K562 (cell line): Measurements from ENCODE around the gene PDE4D. TPM values are rescaled to one million over a fixed set of nuclear protein-coding genes. Genes with fewer than 3 reads are reported as not detected.
"Not testable (repeated sequence)": the region's sequence is repeated elsewhere in the genome, so short reads cannot be mapped to it uniquely, and the experiment has no call there.

Experiments
- ATAC-seq: fragments of 200-7000 bp; cut with Tn5 transposase; 3 replicates; pipeline ENCODE4 v1.9.1; 2020; ENCODE audit warnings: moderate library complexity
- BruUV-seq: library from RNA; stranded (reverse); fragments of 400-500 nt; replicated peaks from 2 replicates; lab custom pipeline; 2021; lab: Mats Ljungman, UMichigan
- CTCF ChIA-PET: fragments of 300-600 bp; formaldehyde crosslinking; extraction: SDS; loops from one replicate; lab custom pipeline; 2021; ENCODE audit warnings: low intra/inter-chr PET ratio; lab: Yijun Ruan, JAX
- POLR2A ChIA-PET: fragments of 300-600, 350-650 bp; sonication (Branson Sonifier 250); formaldehyde crosslinking; extraction: SDS; loops from one replicate; lab custom pipeline; 2021; ENCODE audit warnings: antibody characterized with exemption, inconsistent platforms; lab: Yijun Ruan, JAX
- DNase-seq, 4 experiments: peaks; one replicate each; pipeline versions ENCODE4 v3.0.0 to v3.0.0-alpha.2; 2011 to 2018; ENCODE audit warnings: low spot score in 3 of 4, mixed read lengths in 3 of 4; ENCODE audit errors: extremely low read depth in 1 of 4
- FAIRE-seq: peaks from 2 replicates; lab custom pipeline; 2011; peaks lifted over from hg19 to GRCh38; lab: Jason Lieb, UNC
- H2AFZ ChIP-seq: 2 replicates; pipeline ENCODE4 v1.6.0; 2011; ENCODE audit warnings: low read depth, low read length, control low read depth, inconsistent platforms
- H3K27ac ChIP-seq: fragments of 200-600 bp; 3 replicates; pipeline ENCODE4 v1.8.0; 2011; ENCODE audit warnings: low read depth, mild to moderate bottlenecking, control low read depth, inconsistent platforms, low read length, moderate library complexity, mixed read lengths; ENCODE audit errors: extremely low read depth
- H3K27me3 ChIP-seq, 2 experiments: fragments of 300-600 bp in 1 of 2; 2 replicates in 1 of 2; 3 replicates in 1 of 2; pipeline versions ENCODE4 v1.6.0 to v1.8.0; 2011; ENCODE audit warnings: inconsistent platforms in 2 of 2, low read length in 2 of 2, mild to moderate bottlenecking in 1 of 2, mixed read lengths in 1 of 2, moderate library complexity in 1 of 2; ENCODE audit not compliant: control insufficient read depth in 2 of 2, insufficient read depth in 2 of 2
- H3K36me3 ChIP-seq: fragments of 300-600 bp; 3 replicates; pipeline ENCODE4 v1.8.0; 2011; ENCODE audit warnings: mild to moderate bottlenecking, low read length, inconsistent platforms; ENCODE audit not compliant: control insufficient read depth, insufficient read depth
- H3K4me1 ChIP-seq, 2 experiments: fragments of 200-600 bp in 1 of 2; replicated peaks in 1 of 2; 2 replicates in 1 of 2; 3 replicates in 1 of 2; pipeline versions ENCODE4 v1.5.1 to v1.8.0; 2011; ENCODE audit warnings: inconsistent platforms in 2 of 2, low read length in 2 of 2, mild to moderate bottlenecking in 1 of 2, mixed read lengths in 1 of 2, moderate library complexity in 1 of 2; ENCODE audit not compliant: control insufficient read depth in 2 of 2, insufficient read depth in 2 of 2
- H3K4me2 ChIP-seq: 2 replicates; pipeline ENCODE4 v1.6.1; 2011; ENCODE audit warnings: low read length, control low read depth, inconsistent platforms, mixed read lengths; ENCODE audit not compliant: insufficient read depth
- H3K4me3 ChIP-seq: fragments of 200-600 bp; sonication (generic), shearing (Covaris generic); 2 replicates; pipeline ENCODE4 v1.5.1; 2016; ENCODE audit warnings: control low read depth, inconsistent platforms
- H3K79me2 ChIP-seq: fragments of 200-600 bp; 3 replicates; pipeline ENCODE4 v1.8.0; 2011; ENCODE audit warnings: low read length, inconsistent platforms; ENCODE audit not compliant: control insufficient read depth, insufficient read depth
- H3K9ac ChIP-seq, 2 experiments: 2 replicates each; pipeline versions ENCODE4 v1.6.0 to v1.6.1; 2011; ENCODE audit warnings: low read depth in 2 of 2, low read length in 2 of 2, control low read depth in 1 of 2, inconsistent platforms in 1 of 2, mild to moderate bottlenecking in 1 of 2, mixed read lengths in 1 of 2; ENCODE audit not compliant: insufficient read depth in 1 of 2
- H3K9me1 ChIP-seq: one replicate; pipeline ENCODE4 v1.6.0; 2011; ENCODE audit warnings: inconsistent platforms, mild to moderate bottlenecking, low read length, moderate library complexity; ENCODE audit not compliant: control insufficient read depth, insufficient read depth
- H3K9me3 ChIP-seq: replicated peaks from 2 replicates; pipeline ENCODE4 v1.5.1; 2011; ENCODE audit warnings: low read depth, low read length, inconsistent platforms; ENCODE audit not compliant: control insufficient read depth, insufficient read depth
- H4K20me1 ChIP-seq: replicated peaks from 2 replicates; pipeline ENCODE4 v1.6.1; 2011; ENCODE audit warnings: low read length, inconsistent platforms, mixed read lengths; ENCODE audit not compliant: control insufficient read depth, insufficient read depth
- DMBX1 ChIP-seq: fragments of 250-450 bp; sonication (Bioruptor Pico); IDR thresholded peaks from 2 replicates; pipeline ENCODE4 v1.8.0; 2022; ENCODE audit warnings: inconsistent platforms, mild to moderate bottlenecking, moderate library complexity, borderline replicate concordance
- POLR2B ChIP-seq: fragments of 450-650 bp; IDR thresholded peaks from 2 replicates; pipeline ENCODE4 v1.6.1; 2018; ENCODE audit warnings: low read depth; ENCODE audit not compliant: partially characterized antibody
- POLR3G ChIP-seq: IDR thresholded peaks from 2 replicates; pipeline ENCODE4 v1.6.1; 2011; ENCODE audit not compliant: insufficient read length, insufficient replicate concordance; ENCODE audit errors: extremely low read depth
- TAF7 ChIP-seq: fragments of 450-650 bp; IDR thresholded peaks from 2 replicates; pipeline ENCODE4 v1.6.1; 2016; ENCODE audit warnings: missing genetic modification characterization, missing compliant biosample characterization
- TBL1XR1 ChIP-seq, 2 experiments: IDR thresholded peaks; 2 replicates each; pipeline ENCODE4 v1.6.1; 2012; ENCODE audit warnings: improper control_type of control experiment in 2 of 2, low read length in 2 of 2, mild to moderate bottlenecking in 1 of 2
- WGBS: fragments of 100-300 bp; shearing (Covaris generic); methylation state at CpG from one replicate; pipeline ENCODE4 v1.1.6; 2016; ENCODE audit warnings: low coverage, mixed read lengths; ENCODE audit not compliant: insufficient coverage; ENCODE audit errors: missing lambda C conversion rate; 5-methylcytosine and 5-hydroxymethylcytosine counted together
- in situ Hi-C: fragments of 300-500 bp; cut with MboI; formaldehyde crosslinking; loops from 4 replicates; pipeline ENCODE4 v1.15.0; 2018; ENCODE audit warnings: inconsistent platforms, mixed read lengths
- intact Hi-C: fragments of 100-400 bp; cut with micrococcal nuclease; formaldehyde crosslinking; loops from 2 replicates; pipeline ENCODE4 v1.14.2; 2022
- polyA plus RNA-seq, 8 experiments: library from polyadenylated mRNA; depleted of rRNA in 4 of 8; stranded (reverse) in 5 of 8; unstranded in 3 of 8; fragments of >200 nt; fragmentation: Nextera tagmentation in 2 of 8; fragmentation: Illumina TruSeq in 1 of 8; extraction: Ambion mirVana in 2 of 8; extraction: Trizol in 1 of 8; gene quantifications; 2 replicates each; pipeline versions ENCODE4 v1.2.1 to v1.2.3, GENCODE V29; 2011 to 2014; ENCODE audit warnings: inconsistent platforms in 1 of 8, missing spikeins in 1 of 8
- total RNA-seq, 7 experiments: library from RNA; depleted of rRNA in 6 of 7; stranded (reverse); fragments of >200 nt in 6 of 7; fragmentation: Illumina TruSeq in 2 of 7; extraction: Trizol in 2 of 7; gene quantifications; 2 replicates each; pipeline versions ENCODE4 v1.2.1 to v1.2.3, GENCODE V29; 2011 to 2021; ENCODE audit warnings: low replicate concordance in 1 of 7
- TF ChIP-seq, protein P1 (sequence below): fragments of 250-450 bp; sonication (Bioruptor Pico); IDR thresholded peaks from 2 replicates; pipeline ENCODE4 v1.5.1; 2021; ENCODE audit warnings: mild to moderate bottlenecking

PDE4D gene
- total and polyA plus RNA-seq, 9 of the 15 experiments (the other 6 are each of a cell fraction or from before 2014, with no cell fraction given), result 0.04 to 0.46 (median 0.13) TPM

DNA sequence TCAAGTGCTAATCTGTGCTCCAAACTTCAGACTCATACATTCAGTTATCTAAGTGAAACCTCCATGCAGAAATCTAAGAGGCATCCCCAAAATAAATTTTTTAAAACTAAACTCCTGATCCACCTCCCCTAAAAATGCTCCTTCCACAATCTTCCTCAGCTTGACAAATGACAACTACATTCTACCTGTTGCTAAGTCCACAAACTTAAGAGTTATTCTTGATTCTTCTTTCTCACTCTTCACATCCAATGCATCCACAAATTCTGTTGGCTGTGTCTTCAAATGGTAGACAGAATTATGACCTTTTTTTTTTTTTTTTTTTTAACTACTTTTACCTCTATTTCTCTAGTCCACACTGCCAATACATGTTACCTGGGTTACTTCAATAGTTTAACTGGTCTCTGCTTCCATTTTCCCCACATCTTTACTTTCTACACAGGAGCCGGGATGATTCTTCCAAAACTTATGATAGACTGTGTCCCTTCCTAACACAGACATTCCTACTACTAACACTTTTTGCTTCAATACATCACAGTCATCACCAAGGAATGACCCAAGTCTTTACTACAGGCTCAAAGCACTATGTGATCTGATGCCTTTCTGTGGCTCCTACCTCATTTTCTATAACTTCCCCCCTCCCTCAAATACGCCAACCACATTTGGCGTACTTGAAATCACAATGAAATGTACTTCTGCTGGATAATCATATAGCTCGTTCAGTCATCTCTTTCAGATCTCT lies 143.6 kb downstream of the PDE4D start (continued):
- TF ChIP-seq DMBX1 (CRISPR knock-in tag) (no peak), POLR2B (no peak), TAF7 (tag) (no peak), POLR3G (no peak), TBL1XR1 (IDR thresholded peaks at IDR 0.05; ENCODE audit: low read length in 2 of 2) (no peak)
- TF ChIP-seq, protein P1, sequence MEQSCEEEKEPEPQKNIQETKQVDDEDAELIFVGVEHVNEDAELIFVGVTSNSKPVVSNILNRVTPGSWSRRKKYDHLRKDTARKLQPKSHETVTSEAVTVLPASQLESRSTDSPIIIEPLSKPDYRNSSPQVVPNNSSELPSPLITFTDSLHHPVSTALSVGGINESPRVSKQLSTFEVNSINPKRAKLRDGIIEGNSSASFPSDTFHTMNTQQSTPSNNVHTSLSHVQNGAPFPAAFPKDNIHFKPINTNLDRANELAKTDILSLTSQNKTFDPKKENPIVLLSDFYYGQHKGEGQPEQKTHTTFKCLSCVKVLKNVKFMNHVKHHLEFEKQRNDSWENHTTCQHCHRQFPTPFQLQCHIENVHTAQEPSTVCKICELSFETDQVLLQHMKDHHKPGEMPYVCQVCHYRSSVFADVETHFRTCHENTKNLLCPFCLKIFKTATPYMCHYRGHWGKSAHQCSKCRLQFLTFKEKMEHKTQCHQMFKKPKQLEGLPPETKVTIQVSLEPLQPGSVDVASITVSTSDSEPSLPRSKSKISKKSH (CRISPR knock-in tag), result no peak

DNA sequence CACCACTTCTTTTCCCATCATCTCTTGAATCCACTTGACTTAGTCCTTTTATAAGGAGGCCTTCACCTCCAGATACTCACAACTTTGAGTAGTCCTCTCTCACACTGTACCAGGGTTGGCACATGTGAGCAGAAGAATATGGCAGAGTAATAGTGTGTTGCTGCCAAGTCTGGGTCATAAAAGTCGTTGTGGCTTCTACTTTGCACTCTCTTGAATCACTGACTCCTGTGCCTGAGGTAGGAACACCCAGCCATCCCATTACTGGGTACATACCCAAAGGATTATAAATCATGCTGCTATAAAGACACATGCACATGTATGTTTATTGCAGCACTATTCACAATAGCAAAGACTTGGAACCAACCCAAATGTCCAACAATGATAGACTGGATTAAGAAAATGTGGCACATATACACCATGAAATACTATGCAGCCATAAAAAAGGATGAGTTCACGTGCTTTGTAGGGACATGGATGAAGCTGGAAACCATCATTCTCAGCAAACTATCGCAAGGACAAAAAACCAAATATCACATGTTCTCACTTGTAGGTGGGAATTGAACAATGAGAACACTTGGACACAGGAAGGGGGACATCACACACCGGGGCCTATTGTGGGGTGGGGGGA lies 145.4 kb downstream of the PDE4D start:
- WGBS, result 0% methylated on average over 2 of the region's 4 CpGs
- H3K9me3 ChIP-seq, in situ Hi-C loops, H2AFZ ChIP-seq, H4K20me1 ChIP-seq, ATAC-seq, H3K36me3 ChIP-seq, H3K9ac ChIP-seq, intact Hi-C loops, H3K79me2 ChIP-seq, H3K4me3 ChIP-seq, H3K4me2 ChIP-seq, DNase-seq, H3K4me1 ChIP-seq, H3K9me1 ChIP-seq, CTCF ChIA-PET, H3K27me3 ChIP-seq, FAIRE-seq, POLR2A ChIA-PET, BruUV-seq, H3K27ac ChIP-seq: not testable (repeated sequence)
